ENCODE data around the gene CYFIP1. TPM values are rescaled to one million over a fixed set of nuclear protein-coding genes. Genes with fewer than 3 reads are reported as not detected.

CYFIP1 gene
- total and polyA plus RNA-seq, 11 donors: 7.6 to 111 (median 32.8) TPM

GRCh38 chr15:22916606-22917350 lies 63.4 kb downstream of the CYFIP1 start:
- no peak for ATAC-seq
- intact Hi-C loops (cut with DNase I): loop anchor here in 3 of 10 donors (2.0 to 10.0 kb wide), 3 partner anchors 24 to 98 kb away; no protein-coding TSS in a partner anchor
- Histone ChIP-seq H3K9me3 (no peaks in the 10 kb centered on the region), H3K4me3 (no peak overlapping the region), H3K36me3 (peaks cover 0 to 99% (median 78%) of the 10 kb centered on the region in 9 donors), H3K27ac (no peak overlapping the region), H3K4me1 (no peaks in the 10 kb centered on the region), H3K27me3 (no peaks in the 10 kb centered on the region)
- WGBS, 4 donors: 94 to 96% (median 95%) methylated on average over 36 of the region's 36 CpGs
- no peak for DNase-seq
- TF ChIP-seq CTCF (IDR thresholded peaks at IDR 0.05) (no peak), POLR2A (IDR thresholded peaks at IDR 0.05) (no peak)

- Histone ChIP-seq H3K4me1 (no peaks in the 10 kb centered on the region), H3K36me3 (peaks cover 0 to 99% (median 86%) of the 10 kb centered on the region in 9 donors), H3K27ac (no peak overlapping the region), H3K27me3 (no peaks in the 10 kb centered on the region), H3K4me3 (no peak overlapping the region), H3K9me3 (no peaks in the 10 kb centered on the region)
- TF ChIP-seq POLR2A (IDR thresholded peaks at IDR 0.05): no peak
- intact Hi-C loops (cut with DNase I): loop anchor here in 3 of 10 donors (2.0 to 10.0 kb wide), 3 partner anchors 25 to 99 kb away; no protein-coding TSS in a partner anchor
- 92 to 97% (median 96%) methylated on average over 15 to 25 of the region's 25 CpGs for WGBS, 4 donors
- ATAC-seq (no peak), DNase-seq (no peak)
These were observed 64.2 kb downstream of the CYFIP1 start for GRCh38 chr15:22915866-22916515.

DNA sequence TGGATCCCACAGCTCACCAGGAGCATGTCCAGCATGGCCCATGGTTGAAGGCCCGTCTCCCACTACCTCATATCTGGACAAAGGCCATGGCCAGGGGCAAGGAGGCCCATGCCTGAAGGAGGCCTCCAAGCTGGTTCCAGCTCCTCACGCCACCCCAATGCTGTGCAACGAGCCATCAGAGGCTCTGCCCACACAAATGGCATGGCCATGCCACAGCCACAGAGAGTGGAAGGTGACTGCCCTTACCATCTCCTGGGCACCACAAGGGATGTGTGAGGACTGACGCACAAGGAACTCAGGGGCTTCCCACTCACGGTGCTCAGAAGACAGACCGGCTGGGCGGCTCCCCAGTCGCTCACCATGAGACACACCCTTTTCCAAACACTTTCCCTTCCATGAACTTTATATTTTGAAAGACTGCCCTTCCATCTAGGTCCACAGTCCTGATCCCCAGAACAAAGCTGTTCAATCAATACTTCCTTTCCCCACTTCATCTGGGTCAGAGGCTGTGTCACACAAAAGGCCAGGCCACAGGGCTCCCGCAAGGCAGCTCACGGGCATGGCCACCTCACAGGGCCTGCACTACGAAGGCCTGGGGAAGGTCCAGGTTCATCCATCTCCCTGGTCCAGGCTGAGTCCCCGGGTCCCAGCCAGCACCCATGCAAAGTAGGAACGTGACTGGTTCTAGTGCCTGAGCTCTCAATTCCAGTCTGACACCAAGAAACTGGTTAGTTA lies 66.4 kb downstream of the CYFIP1 start:
- Histone ChIP-seq H3K4me1 (no peaks in the 10 kb centered on the region), H3K9me3 (no peaks in the 10 kb centered on the region), H3K36me3 (peaks cover 2 to 100% (median 95%) of the 10 kb centered on the region in 9 donors), H3K27ac (no peak overlapping the region), H3K4me3 (no peak overlapping the region), H3K27me3 (no peaks in the 10 kb centered on the region)
- no peak for ATAC-seq
- intact Hi-C loops (cut with DNase I): loop anchor here in 3 of 10 donors (5.0 to 10.0 kb wide), 3 partner anchors 47 to 101 kb away; no protein-coding TSS in a partner anchor
- 91 to 97% (median 95%) methylated on average over 11 to 13 of the region's 13 CpGs for WGBS, 4 donors
- no peak for DNase-seq
- TF ChIP-seq POLR2A (IDR thresholded peaks at IDR 0.05): no peak
- no peak for TF ChIP-seq CTCF (IDR thresholded peaks at IDR 0.05)

GRCh38 chr15:22912256-22912655 lies 67.9 kb downstream of the CYFIP1 start:
- DNase-seq: no peak
- intact Hi-C loops (cut with DNase I): loop anchor here in 3 of 10 donors (5.0 to 10.0 kb wide), 3 partner anchors 45 to 103 kb away; no protein-coding TSS in a partner anchor
- TF ChIP-seq CTCF (IDR thresholded peaks at IDR 0.05): no peak
- ATAC-seq: no peak
- Histone ChIP-seq H3K4me1 (no peaks in the 10 kb centered on the region), H3K27ac (no peak overlapping the region), H3K27me3 (no peaks in the 10 kb centered on the region), H3K9me3 (no peaks in the 10 kb centered on the region), H3K4me3 (no peak overlapping the region), H3K36me3 (peaks cover 3 to 100% (median 95%) of the 10 kb centered on the region in 9 donors)
- WGBS, 4 donors: 92 to 96% (median 94%) methylated on average over 12 of the region's 12 CpGs

Data from heart left ventricle (tissue), 16 donors.